ENCODE data around the gene EFCAB11. TPM values are rescaled to one million over a fixed set of nuclear protein-coding genes. Genes with fewer than 3 reads are reported as not detected.

The EFCAB11 gene
- total RNA-seq, 1 experiment from 2014 or later: 15.5 TPM

DNA sequence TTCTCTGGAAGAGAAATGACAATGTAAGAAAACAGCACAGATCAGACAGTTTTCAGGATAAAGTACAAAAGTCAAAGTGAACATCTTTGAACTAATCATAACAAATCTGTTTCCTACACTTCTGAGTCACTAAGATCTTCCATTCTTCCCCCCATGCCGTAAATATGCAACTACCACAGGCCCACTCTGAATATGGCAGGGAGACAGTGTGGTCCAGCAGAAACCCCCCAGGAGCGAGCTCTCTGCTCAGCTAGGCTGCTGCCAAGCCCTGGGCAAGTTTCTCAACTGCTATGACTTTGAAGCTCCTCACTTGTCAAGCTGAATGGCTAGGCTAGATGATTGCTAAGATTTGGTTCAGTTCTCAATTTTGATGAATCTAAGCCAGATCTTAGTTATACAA is 148.1 kb downstream of the EFCAB11 start:
- ChIA-PET POLR2A (no interaction called here), CTCF (no interaction called here)
- Mint-ChIP-seq H3K4me1 (peaks cover 2% of the 10 kb centered on the region; the same call in 1 of the 2 replicates), H3K9me3 (no peaks in the 10 kb centered on the region), H3K4me3 (no peak overlapping the region), H3K27me3 (ENCODE audit: low read depth) (no peaks in the 10 kb centered on the region), H3K36me3 (no peaks in the 10 kb centered on the region), H3K27ac (no peak overlapping the region)
- ATAC-seq (no peak), DNase-seq (ENCODE audit: low spot score) (no peak)
- no peak for TF ChIP-seq ZNF232 (CRISPR knock-in tag; IDR thresholded peaks at IDR 0.05)
- TF ChIP-seq, protein P1, sequence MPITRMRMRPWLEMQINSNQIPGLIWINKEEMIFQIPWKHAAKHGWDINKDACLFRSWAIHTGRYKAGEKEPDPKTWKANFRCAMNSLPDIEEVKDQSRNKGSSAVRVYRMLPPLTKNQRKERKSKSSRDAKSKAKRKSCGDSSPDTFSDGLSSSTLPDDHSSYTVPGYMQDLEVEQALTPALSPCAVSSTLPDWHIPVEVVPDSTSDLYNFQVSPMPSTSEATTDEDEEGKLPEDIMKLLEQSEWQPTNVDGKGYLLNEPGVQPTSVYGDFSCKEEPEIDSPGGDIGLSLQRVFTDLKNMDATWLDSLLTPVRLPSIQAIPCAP (CRISPR knock-in tag; IDR thresholded peaks at IDR 0.05): no peak
- no peak for TF ChIP-seq FOXP1 (CRISPR knock-in tag; IDR thresholded peaks at IDR 0.05; ENCODE audit: borderline replicate concordance)
- TF ChIP-seq, protein P2, sequence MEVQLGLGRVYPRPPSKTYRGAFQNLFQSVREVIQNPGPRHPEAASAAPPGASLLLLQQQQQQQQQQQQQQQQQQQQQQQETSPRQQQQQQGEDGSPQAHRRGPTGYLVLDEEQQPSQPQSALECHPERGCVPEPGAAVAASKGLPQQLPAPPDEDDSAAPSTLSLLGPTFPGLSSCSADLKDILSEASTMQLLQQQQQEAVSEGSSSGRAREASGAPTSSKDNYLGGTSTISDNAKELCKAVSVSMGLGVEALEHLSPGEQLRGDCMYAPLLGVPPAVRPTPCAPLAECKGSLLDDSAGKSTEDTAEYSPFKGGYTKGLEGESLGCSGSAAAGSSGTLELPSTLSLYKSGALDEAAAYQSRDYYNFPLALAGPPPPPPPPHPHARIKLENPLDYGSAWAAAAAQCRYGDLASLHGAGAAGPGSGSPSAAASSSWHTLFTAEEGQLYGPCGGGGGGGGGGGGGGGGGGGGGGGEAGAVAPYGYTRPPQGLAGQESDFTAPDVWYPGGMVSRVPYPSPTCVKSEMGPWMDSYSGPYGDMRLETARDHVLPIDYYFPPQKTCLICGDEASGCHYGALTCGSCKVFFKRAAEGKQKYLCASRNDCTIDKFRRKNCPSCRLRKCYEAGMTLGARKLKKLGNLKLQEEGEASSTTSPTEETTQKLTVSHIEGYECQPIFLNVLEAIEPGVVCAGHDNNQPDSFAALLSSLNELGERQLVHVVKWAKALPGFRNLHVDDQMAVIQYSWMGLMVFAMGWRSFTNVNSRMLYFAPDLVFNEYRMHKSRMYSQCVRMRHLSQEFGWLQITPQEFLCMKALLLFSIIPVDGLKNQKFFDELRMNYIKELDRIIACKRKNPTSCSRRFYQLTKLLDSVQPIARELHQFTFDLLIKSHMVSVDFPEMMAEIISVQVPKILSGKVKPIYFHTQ (CRISPR knock-in tag; IDR thresholded peaks at IDR 0.05): no peak
- no peak for TF ChIP-seq NR2C2 (CRISPR knock-in tag; IDR thresholded peaks at IDR 0.05)
- TF ChIP-seq TEAD4 (CRISPR knock-in tag; IDR thresholded peaks at IDR 0.05): no peak
- TF ChIP-seq, protein P3, sequence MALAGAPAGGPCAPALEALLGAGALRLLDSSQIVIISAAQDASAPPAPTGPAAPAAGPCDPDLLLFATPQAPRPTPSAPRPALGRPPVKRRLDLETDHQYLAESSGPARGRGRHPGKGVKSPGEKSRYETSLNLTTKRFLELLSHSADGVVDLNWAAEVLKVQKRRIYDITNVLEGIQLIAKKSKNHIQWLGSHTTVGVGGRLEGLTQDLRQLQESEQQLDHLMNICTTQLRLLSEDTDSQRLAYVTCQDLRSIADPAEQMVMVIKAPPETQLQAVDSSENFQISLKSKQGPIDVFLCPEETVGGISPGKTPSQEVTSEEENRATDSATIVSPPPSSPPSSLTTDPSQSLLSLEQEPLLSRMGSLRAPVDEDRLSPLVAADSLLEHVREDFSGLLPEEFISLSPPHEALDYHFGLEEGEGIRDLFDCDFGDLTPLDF (CRISPR knock-in tag; IDR thresholded peaks at IDR 0.05): no peak
- TF ChIP-seq, protein P4, sequence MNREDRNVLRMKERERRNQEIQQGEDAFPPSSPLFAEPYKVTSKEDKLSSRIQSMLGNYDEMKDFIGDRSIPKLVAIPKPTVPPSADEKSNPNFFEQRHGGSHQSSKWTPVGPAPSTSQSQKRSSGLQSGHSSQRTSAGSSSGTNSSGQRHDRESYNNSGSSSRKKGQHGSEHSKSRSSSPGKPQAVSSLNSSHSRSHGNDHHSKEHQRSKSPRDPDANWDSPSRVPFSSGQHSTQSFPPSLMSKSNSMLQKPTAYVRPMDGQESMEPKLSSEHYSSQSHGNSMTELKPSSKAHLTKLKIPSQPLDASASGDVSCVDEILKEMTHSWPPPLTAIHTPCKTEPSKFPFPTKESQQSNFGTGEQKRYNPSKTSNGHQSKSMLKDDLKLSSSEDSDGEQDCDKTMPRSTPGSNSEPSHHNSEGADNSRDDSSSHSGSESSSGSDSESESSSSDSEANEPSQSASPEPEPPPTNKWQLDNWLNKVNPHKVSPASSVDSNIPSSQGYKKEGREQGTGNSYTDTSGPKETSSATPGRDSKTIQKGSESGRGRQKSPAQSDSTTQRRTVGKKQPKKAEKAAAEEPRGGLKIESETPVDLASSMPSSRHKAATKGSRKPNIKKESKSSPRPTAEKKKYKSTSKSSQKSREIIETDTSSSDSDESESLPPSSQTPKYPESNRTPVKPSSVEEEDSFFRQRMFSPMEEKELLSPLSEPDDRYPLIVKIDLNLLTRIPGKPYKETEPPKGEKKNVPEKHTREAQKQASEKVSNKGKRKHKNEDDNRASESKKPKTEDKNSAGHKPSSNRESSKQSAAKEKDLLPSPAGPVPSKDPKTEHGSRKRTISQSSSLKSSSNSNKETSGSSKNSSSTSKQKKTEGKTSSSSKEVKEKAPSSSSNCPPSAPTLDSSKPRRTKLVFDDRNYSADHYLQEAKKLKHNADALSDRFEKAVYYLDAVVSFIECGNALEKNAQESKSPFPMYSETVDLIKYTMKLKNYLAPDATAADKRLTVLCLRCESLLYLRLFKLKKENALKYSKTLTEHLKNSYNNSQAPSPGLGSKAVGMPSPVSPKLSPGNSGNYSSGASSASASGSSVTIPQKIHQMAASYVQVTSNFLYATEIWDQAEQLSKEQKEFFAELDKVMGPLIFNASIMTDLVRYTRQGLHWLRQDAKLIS (CRISPR knock-in tag; IDR thresholded peaks at IDR 0.05; ENCODE audit: borderline replicate concordance): no peak
- no peak for TF ChIP-seq ZNF138 (CRISPR knock-in tag; conservative IDR thresholded peaks at IDR 0.05)
- TF ChIP-seq FOXK1 (CRISPR knock-in tag; IDR thresholded peaks at IDR 0.05): no peak
- TF ChIP-seq, protein P5, sequence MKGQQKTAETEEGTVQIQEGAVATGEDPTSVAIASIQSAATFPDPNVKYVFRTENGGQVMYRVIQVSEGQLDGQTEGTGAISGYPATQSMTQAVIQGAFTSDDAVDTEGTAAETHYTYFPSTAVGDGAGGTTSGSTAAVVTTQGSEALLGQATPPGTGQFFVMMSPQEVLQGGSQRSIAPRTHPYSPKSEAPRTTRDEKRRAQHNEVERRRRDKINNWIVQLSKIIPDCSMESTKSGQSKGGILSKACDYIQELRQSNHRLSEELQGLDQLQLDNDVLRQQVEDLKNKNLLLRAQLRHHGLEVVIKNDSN (CRISPR knock-in tag; IDR thresholded peaks at IDR 0.05): no peak
- TF ChIP-seq, protein P6, sequence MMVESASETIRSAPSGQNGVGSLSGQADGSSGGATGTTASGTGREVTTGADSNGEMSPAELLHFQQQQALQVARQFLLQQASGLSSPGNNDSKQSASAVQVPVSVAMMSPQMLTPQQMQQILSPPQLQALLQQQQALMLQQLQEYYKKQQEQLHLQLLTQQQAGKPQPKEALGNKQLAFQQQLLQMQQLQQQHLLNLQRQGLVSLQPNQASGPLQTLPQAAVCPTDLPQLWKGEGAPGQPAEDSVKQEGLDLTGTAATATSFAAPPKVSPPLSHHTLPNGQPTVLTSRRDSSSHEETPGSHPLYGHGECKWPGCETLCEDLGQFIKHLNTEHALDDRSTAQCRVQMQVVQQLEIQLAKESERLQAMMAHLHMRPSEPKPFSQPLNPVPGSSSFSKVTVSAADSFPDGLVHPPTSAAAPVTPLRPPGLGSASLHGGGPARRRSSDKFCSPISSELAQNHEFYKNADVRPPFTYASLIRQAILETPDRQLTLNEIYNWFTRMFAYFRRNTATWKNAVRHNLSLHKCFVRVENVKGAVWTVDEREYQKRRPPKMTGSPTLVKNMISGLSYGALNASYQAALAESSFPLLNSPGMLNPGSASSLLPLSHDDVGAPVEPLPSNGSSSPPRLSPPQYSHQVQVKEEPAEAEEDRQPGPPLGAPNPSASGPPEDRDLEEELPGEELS (CRISPR knock-in tag; IDR thresholded peaks at IDR 0.05): no peak
- TF ChIP-seq ZNF416 (CRISPR knock-in tag; IDR thresholded peaks at IDR 0.05): no peak
- TF ChIP-seq JAZF1 (CRISPR knock-in tag; IDR thresholded peaks at IDR 0.05): no peak
- TF ChIP-seq, protein P7, sequence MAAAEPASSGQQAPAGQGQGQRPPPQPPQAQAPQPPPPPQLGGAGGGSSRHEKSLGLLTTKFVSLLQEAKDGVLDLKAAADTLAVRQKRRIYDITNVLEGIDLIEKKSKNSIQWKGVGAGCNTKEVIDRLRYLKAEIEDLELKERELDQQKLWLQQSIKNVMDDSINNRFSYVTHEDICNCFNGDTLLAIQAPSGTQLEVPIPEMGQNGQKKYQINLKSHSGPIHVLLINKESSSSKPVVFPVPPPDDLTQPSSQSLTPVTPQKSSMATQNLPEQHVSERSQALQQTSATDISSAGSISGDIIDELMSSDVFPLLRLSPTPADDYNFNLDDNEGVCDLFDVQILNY (CRISPR knock-in tag; IDR thresholded peaks at IDR 0.05): no peak
- no peak for TF ChIP-seq HMGA2 (CRISPR knock-in tag; IDR thresholded peaks at IDR 0.05)
- TF ChIP-seq, protein P8, sequence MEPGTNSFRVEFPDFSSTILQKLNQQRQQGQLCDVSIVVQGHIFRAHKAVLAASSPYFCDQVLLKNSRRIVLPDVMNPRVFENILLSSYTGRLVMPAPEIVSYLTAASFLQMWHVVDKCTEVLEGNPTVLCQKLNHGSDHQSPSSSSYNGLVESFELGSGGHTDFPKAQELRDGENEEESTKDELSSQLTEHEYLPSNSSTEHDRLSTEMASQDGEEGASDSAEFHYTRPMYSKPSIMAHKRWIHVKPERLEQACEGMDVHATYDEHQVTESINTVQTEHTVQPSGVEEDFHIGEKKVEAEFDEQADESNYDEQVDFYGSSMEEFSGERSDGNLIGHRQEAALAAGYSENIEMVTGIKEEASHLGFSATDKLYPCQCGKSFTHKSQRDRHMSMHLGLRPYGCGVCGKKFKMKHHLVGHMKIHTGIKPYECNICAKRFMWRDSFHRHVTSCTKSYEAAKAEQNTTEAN (CRISPR knock-in tag; IDR thresholded peaks at IDR 0.05): no peak
- no peak for TF ChIP-seq ZNF671 (CRISPR knock-in tag; IDR thresholded peaks at IDR 0.05)
- TF ChIP-seq, protein P9, sequence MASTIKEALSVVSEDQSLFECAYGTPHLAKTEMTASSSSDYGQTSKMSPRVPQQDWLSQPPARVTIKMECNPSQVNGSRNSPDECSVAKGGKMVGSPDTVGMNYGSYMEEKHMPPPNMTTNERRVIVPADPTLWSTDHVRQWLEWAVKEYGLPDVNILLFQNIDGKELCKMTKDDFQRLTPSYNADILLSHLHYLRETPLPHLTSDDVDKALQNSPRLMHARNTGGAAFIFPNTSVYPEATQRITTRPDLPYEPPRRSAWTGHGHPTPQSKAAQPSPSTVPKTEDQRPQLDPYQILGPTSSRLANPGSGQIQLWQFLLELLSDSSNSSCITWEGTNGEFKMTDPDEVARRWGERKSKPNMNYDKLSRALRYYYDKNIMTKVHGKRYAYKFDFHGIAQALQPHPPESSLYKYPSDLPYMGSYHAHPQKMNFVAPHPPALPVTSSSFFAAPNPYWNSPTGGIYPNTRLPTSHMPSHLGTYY (CRISPR knock-in tag; IDR thresholded peaks at IDR 0.05): no peak
